Measurements from ENCODE around the gene SASH1. TPM values are rescaled to one million over a fixed set of nuclear protein-coding genes. Genes with fewer than 3 reads are reported as not detected.
"Not testable (repeated sequence)": the region's sequence is repeated elsewhere in the genome, so short reads cannot be mapped to it uniquely, and the experiment has no call there.

Gene SASH1
- polyA plus RNA-seq, 1 donor = 30.2 TPM

GRCh38 chr6:148325316-148326068 is 17.1 kb upstream of the SASH1 start:
- DNase-seq = no peak

GRCh38 chr6:148328876-148329555 is 13.6 kb upstream of the SASH1 start:
- no peak for DNase-seq

- no peak for DNase-seq
Observed at GRCh38 chr6:148329596-148330381, 12.8 kb upstream of the SASH1 start.

GRCh38 chr6:148332088-148332487 is 10.6 kb upstream of the SASH1 start:
- no peak for DNase-seq

- no peak for DNase-seq
Observed at GRCh38 chr6:148336901-148337300, 5.7 kb upstream of the SASH1 start.

- DNase-seq = no peak
Observed at GRCh38 chr6:148339766-148340165, 2.9 kb upstream of the SASH1 start.

- DNase-seq = no peak
Observed at GRCh38 chr6:148340586-148341297, 1.9 kb upstream of the SASH1 start.

- DNase-seq = no peak
Observed at GRCh38 chr6:148342100-148342349, 613 bp upstream of the SASH1 start.

GRCh38 chr6:148343047-148343782 is 577 bp downstream of the SASH1 start:
- DNase-seq = peak; percentile 22

GRCh38 chr6:148345176-148345575 is 2.5 kb downstream of the SASH1 start:
- no peak for DNase-seq

GRCh38 chr6:148345578-148345977 is 2.9 kb downstream of the SASH1 start:
- no peak for DNase-seq

GRCh38 chr6:148346681-148347440 is 4.2 kb downstream of the SASH1 start:
- no peak for DNase-seq

- no peak for DNase-seq
Observed at GRCh38 chr6:148347441-148348054, 4.9 kb downstream of the SASH1 start.

GRCh38 chr6:148348335-148348734 is 5.7 kb downstream of the SASH1 start:
- DNase-seq = no peak

GRCh38 chr6:148348778-148349177 is 6.1 kb downstream of the SASH1 start:
- no peak for DNase-seq

- no peak for DNase-seq
Observed at GRCh38 chr6:148349466-148349865, 6.8 kb downstream of the SASH1 start.

GRCh38 chr6:148351309-148351708 is 8.7 kb downstream of the SASH1 start:
- no peak for DNase-seq

- DNase-seq = not testable (repeated sequence)
Observed at GRCh38 chr6:148352421-148352820, 9.8 kb downstream of the SASH1 start.

GRCh38 chr6:148358196-148358785 is 15.7 kb downstream of the SASH1 start:
- DNase-seq = no peak

GRCh38 chr6:148359228-148359627 is 16.6 kb downstream of the SASH1 start:
- DNase-seq = no peak

All from left kidney (tissue), 2 donors.